ENCODE measurements around the gene CALCB. TPM values are rescaled to one million over a fixed set of nuclear protein-coding genes. Genes with fewer than 3 reads are reported as not detected.

CALCB gene
- total and polyA plus RNA-seq, 2 of the 4 experiments (the other 2 are of a cell fraction), result not detected

DNA sequence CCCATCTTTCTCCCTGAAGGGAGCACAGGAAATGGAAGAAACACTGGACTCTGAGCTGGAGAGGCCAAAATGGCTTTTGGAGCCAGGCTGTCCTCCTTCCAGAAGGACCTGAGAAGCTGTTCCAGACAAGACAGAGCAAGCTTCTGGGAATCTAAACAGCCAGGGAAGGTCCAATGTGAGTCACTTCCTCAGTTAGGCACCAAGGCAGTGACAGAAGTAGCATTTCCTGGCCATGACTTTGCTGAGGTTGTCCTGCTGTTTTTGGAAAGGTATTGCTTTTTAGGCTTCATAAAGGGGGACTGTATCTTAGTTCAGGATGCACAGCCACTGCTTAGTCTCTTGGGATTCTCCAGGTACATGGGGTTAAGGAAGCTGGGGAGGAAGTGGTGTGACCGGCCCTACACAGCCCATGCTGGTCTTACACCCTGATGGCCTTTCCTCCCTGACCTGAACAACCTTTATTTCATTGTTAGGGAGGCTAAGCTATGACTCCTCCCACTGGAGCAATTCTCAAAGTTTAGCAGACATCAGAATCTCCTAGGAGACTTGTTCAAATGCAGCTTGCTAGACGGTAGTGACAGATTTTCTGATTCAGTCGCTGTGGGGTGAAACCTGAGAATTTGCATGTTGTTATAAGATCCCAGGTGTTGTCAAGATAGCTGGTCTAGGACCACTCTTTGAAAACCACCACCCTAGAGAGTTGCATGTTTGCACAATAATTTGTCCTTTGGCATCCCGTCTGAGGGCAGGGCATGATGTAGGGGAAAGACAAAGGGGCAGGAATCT is 34.5 kb downstream of the CALCB start:
- POLR2A ChIA-PET (ENCODE audit: unreplicated experiment), result interaction anchor here (0.5 to 0.8 kb wide), 2 partner anchors 9 to 81 kb away, joined by 3 to 4 read pairs; no protein-coding TSS in a partner anchor
- peak; percentile 55 for DNase-seq
- peak overlapping the region; percentile 0; the same call in 1 of the 2 replicates for H3K4me2 ChIP-seq (ENCODE audit: low read depth, low read length)

More for the DNA sequence above, 34.5 kb downstream of the CALCB start:
- Histone ChIP-seq H3K36me3 (ENCODE audit: control insufficient read depth, insufficient read depth, low read length) (no peaks in the 10 kb centered on the region), H2AK5ac (ENCODE audit: low read depth, low read length) (peak overlapping the region; percentile 59), H3K4me1 (ENCODE audit: control insufficient read depth, insufficient read depth, low read length) (peaks cover 30% of the 10 kb centered on the region), H2AFZ (replicated peaks; ENCODE audit: low read length, poor library complexity) (no peak overlapping the region), H2BK120ac (ENCODE audit: low read depth, low read length) (peak overlapping the region; percentile 95), H4K5ac (ENCODE audit: low read depth, low read length) (peak overlapping the region; percentile 31; the same call in 1 of the 2 replicates), H3K27ac (ENCODE audit: insufficient read depth, low read length) (peak overlapping the region; percentile 12; the same call in 1 of the 2 replicates), H3K79me1 (ENCODE audit: low read depth in 1 of 2, low read length in 2 of 2) (no peaks in the 10 kb centered on the region), H2BK15ac (ENCODE audit: low read depth, low read length) (peak overlapping the region; percentile 82; the same call in 2 of the 3 replicates), H2BK20ac (ENCODE audit: low read depth, low read length) (peak overlapping the region; percentile 97), H3K9me3 (ENCODE audit: control insufficient read depth, insufficient read depth, low read length) (no peaks in the 10 kb centered on the region), H4K20me1 (ENCODE audit: insufficient read depth, low read length) (no peaks in the 10 kb centered on the region), H3K4ac (ENCODE audit: low read depth, low read length) (peak overlapping the region; percentile 87), H4K8ac (ENCODE audit: low read depth in 2 of 2, low read length in 2 of 2) (peak overlapping the region; percentile 71 to 72), H3K14ac (replicated peaks; ENCODE audit: low read depth, low read length) (peak overlapping the region; percentile 79), H3K56ac (ENCODE audit: extremely low read depth, insufficient read depth, low read length) (peak overlapping the region; percentile 78), H2AK9ac (replicated peaks; ENCODE audit: low read depth, low read length, poor library complexity) (peak overlapping the region; percentile 6), H2BK5ac (ENCODE audit: low read depth, low read length, poor library complexity, severe bottlenecking) (peak overlapping the region; percentile 70), H3K23ac (ENCODE audit: low read depth, low read length) (peak overlapping the region; percentile 89), H3K9me1 (ENCODE audit: insufficient read depth, low read length) (peaks cover 14% of the 10 kb centered on the region), H3K18ac (ENCODE audit: low read depth, low read length) (peak overlapping the region; percentile 77; the same call in 1 of the 2 replicates), H3K27me3 (ENCODE audit: control insufficient read depth, insufficient read depth, low read length) (no peaks in the 10 kb centered on the region), H3K9ac (ENCODE audit: low read depth, low read length) (no peak overlapping the region; the same call in 1 of the 2 replicates), H4K91ac (ENCODE audit: insufficient read depth, low read depth, low read length) (peak overlapping the region; percentile 92), H3K4me3 (ENCODE audit: insufficient read depth, low read depth, low read length) (no peak overlapping the region)
- CTCF ChIA-PET, result interaction anchor here (0.6 to 0.9 kb wide), 3 partner anchors 52 to 101 kb away, joined by 3 to 4 read pairs (median 3); no protein-coding TSS in a partner anchor
- TF ChIP-seq RCOR1 (IDR thresholded peaks at IDR 0.05; ENCODE audit: insufficient replicate concordance, low read length) (no peak), POLR2A (IDR thresholded peaks at IDR 0.05; ENCODE audit: low read depth, low read length) (no peak), MAFK (IDR thresholded peaks at IDR 0.05; ENCODE audit: low read depth, low read length) (no peak), CTCF (conservative IDR thresholded peaks at IDR 0.05; ENCODE audit: low read depth, low read length) (no peak), SMC3 (IDR thresholded peaks at IDR 0.05; ENCODE audit: low read depth, low read length) (no peak)
- no CpG with 5 or more reads among the region's 4 CpGs for WGBS, 2 experiments (ENCODE audit: extremely low coverage in 2 of 2, insufficient read length in 1 of 2)
- no TSS peak for BruUV-seq (replicated peaks)
- peak; percentile 19; the same call in 1 of the 2 replicates for ATAC-seq (ENCODE audit: low read depth)
- dilution Hi-C loops (cut with HindIII; ENCODE audit: low sequenced_read_pairs, unreplicated experiment), result no loop called here
- intact Hi-C loops (cut with micrococcal nuclease), result no loop called here
- in situ Hi-C loops (cut with MboI; ENCODE audit: low sequenced_read_pairs), result loop anchor here (5.0 kb wide), 1 partner anchor 89 kb away; no protein-coding TSS in a partner anchor
